Measurements from ENCODE around the gene PRAMEF13.
"Not testable (repeated sequence)": the region's sequence is repeated elsewhere in the genome, so short reads cannot be mapped to it uniquely, and the experiment has no call there.

PRAMEF13 gene

GRCh38 chr1:13165531-13165930, 35.7 kb downstream of the PRAMEF13 start, which contains the start of gene HNRNPCL4:
Gene HNRNPCL4 (minus strand): TSS chr1:13165631. CDS start chr1:13165467, 164 bp downstream.
- DNase-seq (ENCODE audit: low spot score), result not testable (repeated sequence)

- DNase-seq (ENCODE audit: low spot score), result not testable (repeated sequence)
These were observed 45.3 kb downstream of the PRAMEF13 start, which contains the start of gene PRAMEF26 for GRCh38 chr1:13155909-13156308. Gene PRAMEF26 (minus strand): TSS chr1:13156009. CDS start chr1:13153095, 2,914 bp downstream.
